Vein endothelial cell (primary cell): ENCODE data around the gene TRPM4. TPM values are rescaled to one million over a fixed set of nuclear protein-coding genes. Genes with fewer than 3 reads are reported as not detected.

Source experiments
- total RNA-seq: library from RNA; depleted of rRNA; stranded (reverse); fragments of >200 nt; gene quantifications from 2 replicates; pipeline ENCODE4 v1.2.3, GENCODE V29; 2012

The TRPM4 gene
- total RNA-seq = 19.7 and 33.6 TPM in 2 replicates

DNA sequence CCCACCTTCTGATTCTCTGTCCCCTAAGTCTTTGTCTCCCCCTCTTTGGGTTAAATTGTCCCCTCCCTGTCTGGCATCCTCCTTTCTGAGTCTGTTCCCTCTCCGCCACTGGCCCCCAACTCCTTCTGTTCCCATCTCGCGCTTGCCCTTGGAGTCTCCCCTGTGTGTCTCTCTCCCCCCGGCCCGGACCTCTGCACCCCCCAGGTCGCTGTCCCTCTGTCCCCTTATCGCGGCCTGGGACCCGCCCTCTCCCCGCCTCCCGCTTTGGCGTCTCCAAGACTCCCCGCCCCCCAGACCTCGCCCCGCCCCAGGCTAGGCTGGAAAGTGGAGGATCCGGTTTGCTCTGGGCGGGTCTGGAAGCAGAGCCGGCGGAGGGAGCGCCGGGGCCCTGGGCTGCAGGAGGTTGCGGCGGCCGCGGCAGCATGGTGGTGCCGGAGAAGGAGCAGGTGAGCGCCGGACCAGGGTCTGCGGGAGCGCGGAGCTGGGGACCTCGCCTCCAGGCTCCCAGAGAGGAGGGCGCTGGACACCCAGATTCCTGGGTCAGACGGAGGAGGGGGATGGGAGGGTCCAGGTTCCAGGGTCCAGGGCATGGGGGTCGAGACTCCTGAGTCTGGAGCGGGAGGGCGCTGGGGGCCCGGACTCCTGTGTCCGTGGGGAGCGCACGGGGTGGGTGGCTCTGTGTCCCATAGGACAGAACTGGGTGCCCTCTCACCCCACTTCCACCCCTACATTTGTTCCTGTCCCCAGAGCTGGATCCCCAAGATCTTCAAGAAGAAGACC lies at the start of gene TRPM4:
TRPM4 (plus strand) TSS at position 348 of the 780 bp plus-strand sequence; CDS start at position 423, 75 bp downstream.

GRCh38 chr19:49113762-49114629 lies 43.6 kb upstream of the TRPM4 start, which contains the start of gene LIN7B:
TSS of gene LIN7B (plus strand) at chr19:49114370. CDS start at chr19:49114405, 35 bp downstream.

GRCh38 chr19:49118565-49119410 lies 38.8 kb upstream of the TRPM4 start, which contains the start of gene C19orf73:
TSS of gene C19orf73 (minus strand) at chr19:49119143. CDS start at chr19:49119022, 121 bp downstream.

DNA sequence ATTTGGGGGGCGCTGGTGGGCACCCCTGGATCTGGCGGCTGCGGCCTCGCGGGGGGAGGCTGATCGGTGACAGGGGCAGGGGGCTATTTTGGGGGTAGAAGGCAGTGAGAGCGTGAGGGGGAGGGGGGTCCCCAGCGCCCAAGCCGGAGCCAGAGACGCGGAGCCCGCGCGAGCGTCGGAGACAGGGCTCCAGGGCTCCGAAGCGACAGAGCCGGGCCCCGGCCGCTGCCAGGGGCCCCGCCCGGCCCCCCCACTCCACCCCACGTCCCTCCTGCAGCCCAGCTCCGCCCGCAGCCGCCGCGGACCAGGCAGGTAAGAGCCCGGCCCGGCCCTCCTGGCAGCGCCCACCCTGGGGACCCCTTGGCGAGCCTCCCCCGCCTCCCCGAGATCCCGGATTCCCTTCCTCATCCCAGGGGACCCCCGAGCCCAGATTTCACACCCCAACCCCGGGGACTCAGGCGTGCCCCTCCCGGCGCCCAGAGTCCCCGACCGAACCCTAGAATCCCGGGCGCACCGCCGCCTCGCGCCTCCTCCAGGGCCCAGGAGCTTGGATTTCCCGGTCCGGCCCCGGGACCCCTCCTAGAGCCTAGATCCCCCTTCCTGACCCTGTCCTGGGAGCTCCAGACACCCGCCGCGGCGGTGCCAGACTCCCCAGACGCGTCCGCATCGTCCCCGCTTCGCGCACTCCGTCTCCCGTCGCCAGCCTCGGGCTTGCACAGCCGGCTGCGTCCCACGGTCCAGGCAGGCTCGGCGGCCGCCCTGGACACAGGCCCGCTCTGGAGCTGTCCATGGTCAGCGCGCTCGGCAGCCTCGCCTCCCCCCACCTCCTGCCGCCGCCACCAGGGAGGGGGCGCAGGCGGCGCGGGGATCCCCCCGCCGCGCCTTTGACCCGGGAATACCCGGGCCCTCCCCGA lies 37.9 kb upstream of the TRPM4 start, which contains the start of gene PPFIA3:
PPFIA3 (plus strand) TSS at position 134 of the 914 bp plus-strand sequence. CDS start 8,330 bp downstream, outside the sequence.

GRCh38 chr19:49155005-49155819 lies 2.4 kb upstream of the TRPM4 start, which contains the start of gene HRC:
TSS of gene HRC (minus strand) at chr19:49155396. CDS start at chr19:49155237, 159 bp downstream.

Other genes with a start within 250 kb of the TRPM4 start
- gene DHDH, start 224.1 kb upstream of the TRPM4 start, total RNA-seq = not detected in 2 replicates
- 78.0 and 157 TPM in 2 replicates for gene BAX, start 202.9 kb upstream of the TRPM4 start, total RNA-seq
- 1,333 and 1,656 TPM in 2 replicates for gene FTL, start 192.5 kb upstream of the TRPM4 start, total RNA-seq
- gene GYS1, start 164.5 kb upstream of the TRPM4 start, total RNA-seq = 48.0 and 49.0 TPM in 2 replicates
- 210 and 250 TPM in 2 replicates for gene RUVBL2, start 163.9 kb upstream of the TRPM4 start, total RNA-seq
- gene LHB, start 140.7 kb upstream of the TRPM4 start, total RNA-seq = 0.48 TPM in 1 of 2 replicates, not detected in the other
- not detected in 2 replicates for gene CGB3, start 133.5 kb upstream of the TRPM4 start, total RNA-seq
- not detected in 2 replicates for gene CGB2, start 125.9 kb upstream of the TRPM4 start, total RNA-seq
- gene CGB1, start 120.9 kb upstream of the TRPM4 start, total RNA-seq = not detected in 2 replicates
- not detected in 2 replicates for gene CGB5, start 113.9 kb upstream of the TRPM4 start, total RNA-seq
- not detected in 2 replicates for gene CGB8, start 108.7 kb upstream of the TRPM4 start, total RNA-seq
- 0.10 TPM in 1 of 2 replicates, not detected in the other for gene CGB7, start 100.0 kb upstream of the TRPM4 start, total RNA-seq
- not detected in 2 replicates for gene NTF4, start 93.0 kb upstream of the TRPM4 start, total RNA-seq
- not detected in 2 replicates for gene KCNA7, start 85.1 kb upstream of the TRPM4 start, total RNA-seq
- gene SNRNP70, start 72.3 kb upstream of the TRPM4 start, total RNA-seq = 143 and 171 TPM in 2 replicates
- 0.76 and 2.6 TPM in 2 replicates for gene LIN7B, start 43.4 kb upstream of the TRPM4 start, total RNA-seq
- 0.48 TPM in 1 of 2 replicates, not detected in the other for gene C19orf73, start 38.6 kb upstream of the TRPM4 start, total RNA-seq
- gene PPFIA3, start 38.2 kb upstream of the TRPM4 start, total RNA-seq = 2.8 and 4.9 TPM in 2 replicates
- not detected in 2 replicates for gene HRC, start 2.4 kb upstream of the TRPM4 start, total RNA-seq
- 0.96 and 0.98 TPM in 2 replicates for gene SLC6A16, start 167.4 kb downstream of the TRPM4 start, total RNA-seq
- gene CD37, start 177.6 kb downstream of the TRPM4 start, total RNA-seq = not detected in 2 replicates
- gene TEAD2, start 204.6 kb downstream of the TRPM4 start, total RNA-seq = 69.8 and 95.7 TPM in 2 replicates
- 0.98 TPM in 1 of 2 replicates, not detected in the other for gene DKKL1, start 206.1 kb downstream of the TRPM4 start, total RNA-seq
- gene KASH5, start 230.5 kb downstream of the TRPM4 start, total RNA-seq = not detected in 2 replicates